Prostate gland (tissue), 2 donors: ENCODE results near the gene ADCYAP1.

ENCODE experiments used
- CTCF ChIP-seq, 4 experiments: fragments of 200-600 bp in 2 of 4; fragments of 450-650 bp in 2 of 4; sonication (generic) in 2 of 4; IDR thresholded peaks; 1 replicate in 3 of 4; 2 replicates in 1 of 4; pipeline ENCODE4 v1.5.1; 2016 to 2019; ENCODE audit warnings: antibody characterized with exemption in 4 of 4, mild to moderate bottlenecking in 2 of 4, moderate library complexity in 2 of 4
- POLR2AphosphoS5 ChIP-seq: sonication (generic); formaldehyde crosslinking; IDR thresholded peaks from one replicate; pipeline ENCODE4 v1.6.1; 2017; ENCODE audit warnings: antibody characterized with exemption

- TF ChIP-seq CTCF (IDR thresholded peaks at IDR 0.05) (no peak), POLR2AphosphoS5 (no peak)
Measured at GRCh38 chr18:916562-916961, 11.9 kb downstream of the ADCYAP1 start.
